Measurements from ENCODE around the gene ESYT2.

The ESYT2 gene

GRCh38 chr7:158837790-158838637 is 8.7 kb upstream of the ESYT2 start:
- DNase-seq (ENCODE audit: low read depth): no peak
- H3K4me3 ChIP-seq (ENCODE audit: low read length): no peak overlapping the region
- no peak for TF ChIP-seq CTCF (conservative IDR thresholded peaks at IDR 0.05; ENCODE audit: low read depth, low read length)

GRCh38 chr7:158836692-158837091 is 7.4 kb upstream of the ESYT2 start:
- no peak for TF ChIP-seq CTCF (conservative IDR thresholded peaks at IDR 0.05; ENCODE audit: low read depth, low read length)
- no peak overlapping the region for H3K4me3 ChIP-seq (ENCODE audit: low read length)
- no peak for DNase-seq (ENCODE audit: low read depth)

- no peak overlapping the region for H3K4me3 ChIP-seq (ENCODE audit: low read length)
- no peak for TF ChIP-seq CTCF (conservative IDR thresholded peaks at IDR 0.05; ENCODE audit: low read depth, low read length)
- no peak for DNase-seq (ENCODE audit: low read depth)
Observed at GRCh38 chr7:158834878-158835784, 5.8 kb upstream of the ESYT2 start.

GRCh38 chr7:158832994-158833393 is 3.7 kb upstream of the ESYT2 start:
- DNase-seq (ENCODE audit: low read depth): no peak
- no peak overlapping the region for H3K4me3 ChIP-seq (ENCODE audit: low read length)
- no peak for TF ChIP-seq CTCF (conservative IDR thresholded peaks at IDR 0.05; ENCODE audit: low read depth, low read length)

GRCh38 chr7:158831738-158832091 is 2.4 kb upstream of the ESYT2 start:
- H3K4me3 ChIP-seq (ENCODE audit: low read length): no peak overlapping the region
- DNase-seq (ENCODE audit: low read depth): no peak
- no peak for TF ChIP-seq CTCF (conservative IDR thresholded peaks at IDR 0.05; ENCODE audit: low read depth, low read length)

- TF ChIP-seq CTCF (conservative IDR thresholded peaks at IDR 0.05; ENCODE audit: low read depth, low read length): no peak
- no peak for DNase-seq (ENCODE audit: low read depth)
- peak overlapping the region; percentile 71 for H3K4me3 ChIP-seq (ENCODE audit: low read length)
Observed at GRCh38 chr7:158830211-158830723, 958 bp upstream of the ESYT2 start.
